Calu3 (cell line): ENCODE data around the gene CDYL. TPM values are rescaled to one million over a fixed set of nuclear protein-coding genes. Genes with fewer than 3 reads are reported as not detected.
A peak's percentile ranks its signal among the peaks of the same experiment; 100 is the strongest.

Experiments
- BruUV-seq: library from RNA; stranded (reverse); fragments of 400-500 nt; replicated peaks from 2 replicates; lab custom pipeline; 2021; lab: Mats Ljungman, UMichigan
- CTCF ChIA-PET: fragments of 300-600 bp; sonication (Branson Sonifier 250); formaldehyde crosslinking; loops from one replicate; lab custom pipeline; 2022; ENCODE audit warnings: antibody characterized with exemption; lab: Charles Lee
- DNase-seq: peaks from one replicate; pipeline ENCODE4 v3.0.0; 2022
- H3K27ac Mint-ChIP-seq: one replicate; pipeline ENCODE4 v1.8.0; 2022; ENCODE audit warnings: mixed read lengths; ENCODE audit not compliant: unreplicated experiment
- H3K27me3 Mint-ChIP-seq: one replicate; pipeline ENCODE4 v1.8.0; 2022; ENCODE audit warnings: mixed read lengths; ENCODE audit not compliant: unreplicated experiment
- H3K36me3 Mint-ChIP-seq: one replicate; pipeline ENCODE4 v1.8.0; 2022; ENCODE audit warnings: mild to moderate bottlenecking, moderate library complexity, mixed read lengths; ENCODE audit not compliant: insufficient read depth, unreplicated experiment
- H3K4me1 Mint-ChIP-seq: one replicate; pipeline ENCODE4 v1.8.0; 2022; ENCODE audit warnings: mild to moderate bottlenecking, low read depth, mixed read lengths; ENCODE audit not compliant: unreplicated experiment
- H3K4me3 Mint-ChIP-seq: one replicate; pipeline ENCODE4 v1.8.0; 2022; ENCODE audit warnings: mild to moderate bottlenecking, low read depth, moderate library complexity, mixed read lengths; ENCODE audit not compliant: unreplicated experiment
- H3K9me3 Mint-ChIP-seq: one replicate; pipeline ENCODE4 v1.8.0; 2022; ENCODE audit warnings: low read depth, mixed read lengths; ENCODE audit not compliant: unreplicated experiment
- CTCF ChIP-seq: fragments of 200-600 bp; IDR thresholded peaks from one replicate; pipeline ENCODE4 v1.8.0; 2022; ENCODE audit warnings: antibody characterized with exemption; ENCODE audit not compliant: unreplicated experiment
- intact Hi-C: fragments of 100-400 bp; cut with micrococcal nuclease; formaldehyde crosslinking; loops from one replicate; pipeline ENCODE4 v1.10.0; 2022; ENCODE audit not compliant: unreplicated experiment
- total RNA-seq: library from RNA; stranded (reverse); gene quantifications from 2 replicates; pipeline ENCODE4 v1.2.3, GENCODE V29; 2022

Gene CDYL
- total RNA-seq, 1 experiment from 2014 or later = 48.9 TPM

DNA sequence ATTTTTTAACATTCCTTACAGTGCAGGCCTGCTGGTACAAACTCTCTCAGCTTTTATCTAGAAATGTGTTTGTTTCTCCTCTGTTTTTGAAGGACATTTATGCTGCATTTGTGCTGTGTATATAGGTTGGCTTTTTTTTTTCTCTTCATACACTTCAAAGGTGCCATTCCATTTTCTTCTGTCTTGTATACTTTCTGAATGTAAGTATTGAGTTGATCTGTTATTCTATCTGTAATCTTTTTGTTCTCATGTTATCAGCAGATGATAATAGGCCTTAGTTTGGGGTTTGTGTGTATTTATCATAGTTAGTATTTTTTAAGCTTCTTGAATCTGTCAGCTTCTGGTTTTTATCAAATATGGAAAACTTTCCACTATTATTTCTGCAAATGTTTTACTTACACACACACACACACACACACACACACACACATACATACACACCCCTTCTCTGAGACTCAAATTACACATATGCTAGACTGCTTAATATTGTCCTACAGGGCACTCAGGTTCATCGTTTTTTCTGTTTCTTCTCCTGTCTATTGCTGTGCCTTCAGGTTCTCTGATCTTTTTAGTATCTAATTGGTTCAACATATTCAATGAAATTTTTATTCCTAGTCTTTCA is 153.0 kb downstream of the CDYL start:
- no peaks in the 10 kb centered on the region for H3K9me3 Mint-ChIP-seq
- intact Hi-C loops = no loop called here
- H3K4me3 Mint-ChIP-seq = no peak overlapping the region
- peaks cover 31% of the 10 kb centered on the region for H3K4me1 Mint-ChIP-seq
- TF ChIP-seq CTCF = no peak
- no TSS peak for BruUV-seq
- H3K36me3 Mint-ChIP-seq = no peaks in the 10 kb centered on the region
- no peak for DNase-seq
- CTCF ChIA-PET = no interaction called here
- no peaks in the 10 kb centered on the region for H3K27me3 Mint-ChIP-seq
- no peak overlapping the region for H3K27ac Mint-ChIP-seq

- Mint-ChIP-seq H3K27ac (no peak overlapping the region), H3K4me1 (peaks cover 31% of the 10 kb centered on the region)
These were observed 154.0 kb downstream of the CDYL start for GRCh38 chr6:4930025-4930691.

DNA sequence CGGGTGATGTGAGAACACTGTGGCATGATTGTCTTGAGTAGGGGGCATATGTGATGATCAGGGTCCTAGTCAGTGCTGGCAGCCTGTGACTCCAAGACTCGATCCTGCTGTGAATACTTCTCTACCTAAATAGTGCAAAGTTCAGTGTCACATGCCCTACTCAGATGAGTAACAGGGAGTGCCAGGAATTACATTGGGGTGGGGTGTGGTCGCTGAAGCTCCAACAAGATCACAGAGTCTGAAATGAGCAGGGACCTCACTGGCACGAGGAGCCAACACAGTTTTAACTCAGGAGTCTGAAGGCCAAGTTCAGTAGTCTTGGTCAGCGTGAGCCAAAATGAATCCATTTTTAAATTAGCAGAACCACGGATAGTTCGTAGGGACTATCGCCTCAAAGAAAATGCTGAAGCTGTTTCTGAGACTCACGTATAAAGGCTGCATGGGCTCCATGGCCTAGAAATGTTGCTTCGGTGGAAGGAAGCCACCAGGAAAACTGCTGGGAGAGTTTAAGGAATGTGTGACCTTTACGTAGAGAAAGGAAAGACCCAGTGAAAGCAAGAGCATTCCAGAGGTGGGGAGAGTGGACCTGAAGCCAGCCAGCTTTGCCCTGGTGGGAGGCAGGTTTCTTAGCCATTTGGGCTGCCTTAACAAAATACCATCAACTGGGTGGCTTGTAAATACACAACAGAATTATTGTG is 155.5 kb downstream of the CDYL start:
- H3K27me3 Mint-ChIP-seq = no peaks in the 10 kb centered on the region
- TF ChIP-seq CTCF = no peak
- peak; percentile 12 for DNase-seq
- BruUV-seq = no TSS peak
- peak overlapping the region; percentile 79 for H3K27ac Mint-ChIP-seq
- H3K4me1 Mint-ChIP-seq = peaks cover 31% of the 10 kb centered on the region
- CTCF ChIA-PET = no interaction called here
- intact Hi-C loops = no loop called here
- H3K36me3 Mint-ChIP-seq = no peaks in the 10 kb centered on the region
- no peaks in the 10 kb centered on the region for H3K9me3 Mint-ChIP-seq
- peak overlapping the region; percentile 44 for H3K4me3 Mint-ChIP-seq

More at GRCh38 chr6:4930025-4930691, 154.0 kb downstream of the CDYL start:
- H3K36me3 Mint-ChIP-seq = no peaks in the 10 kb centered on the region
- intact Hi-C loops = no loop called here
- H3K27me3 Mint-ChIP-seq = no peaks in the 10 kb centered on the region
- no TSS peak for BruUV-seq
- no peaks in the 10 kb centered on the region for H3K9me3 Mint-ChIP-seq
- CTCF ChIA-PET = no interaction called here
- DNase-seq = no peak
- H3K4me3 Mint-ChIP-seq = no peak overlapping the region
- TF ChIP-seq CTCF = no peak

DNA sequence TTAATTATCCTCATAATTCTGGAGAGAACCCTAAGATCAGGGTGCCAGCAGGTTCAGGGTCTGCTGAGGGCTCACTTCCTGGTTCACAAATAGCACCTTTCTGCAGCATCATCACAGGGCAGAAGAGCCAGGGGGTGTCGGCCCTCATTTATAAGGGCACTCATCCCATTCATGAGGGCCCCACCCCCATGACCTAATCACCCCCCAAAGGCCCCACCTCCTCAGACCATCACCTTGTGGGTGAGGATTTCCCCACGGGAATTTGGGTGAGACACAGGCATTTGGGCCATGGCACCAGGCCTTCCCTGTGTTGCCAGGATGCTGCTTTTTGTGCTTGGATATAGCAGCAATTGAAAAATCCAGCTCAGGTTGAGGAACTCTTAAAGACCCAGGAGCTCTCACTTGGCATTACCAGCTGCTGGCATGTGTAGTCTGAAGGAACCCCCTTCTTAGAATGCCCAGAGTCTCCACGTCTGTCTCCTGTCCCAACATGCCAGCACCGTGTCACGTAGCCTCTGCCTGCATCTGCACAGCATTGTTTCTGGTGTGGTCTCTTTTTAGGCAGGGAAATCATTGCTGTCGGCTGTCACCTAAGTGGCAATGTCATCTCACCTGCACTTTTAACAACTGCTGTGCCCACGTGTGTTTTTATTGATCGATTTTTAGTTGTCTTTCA is 156.2 kb downstream of the CDYL start:
- H3K4me3 Mint-ChIP-seq = no peak overlapping the region
- no peaks in the 10 kb centered on the region for H3K27me3 Mint-ChIP-seq
- intact Hi-C loops = no loop called here
- BruUV-seq = no TSS peak
- peaks cover 31% of the 10 kb centered on the region for H3K4me1 Mint-ChIP-seq
- H3K36me3 Mint-ChIP-seq = no peaks in the 10 kb centered on the region
- no peak for TF ChIP-seq CTCF
- H3K9me3 Mint-ChIP-seq = no peaks in the 10 kb centered on the region
- H3K27ac Mint-ChIP-seq = peak overlapping the region; percentile 79
- CTCF ChIA-PET = no interaction called here
- DNase-seq = no peak
